Progenitor cell of endocrine pancreas (in vitro differentiated cells): ENCODE measurements around the gene DUSP22. TPM values are rescaled to one million over a fixed set of nuclear protein-coding genes. Genes with fewer than 3 reads are reported as not detected.
"Not testable (repeated sequence)": the region's sequence is repeated elsewhere in the genome, so short reads cannot be mapped to it uniquely, and the experiment has no call there.

Experiments
- DNase-seq: peaks from one replicate; pipeline ENCODE4 v3.0.0; 2021; ENCODE audit warnings: low spot score; ENCODE audit not compliant: unreplicated experiment
- H3K27ac Mint-ChIP-seq: 2 replicates; pipeline ENCODE4 v1.8.0; 2021; ENCODE audit warnings: mild to moderate bottlenecking, moderate library complexity, mixed read lengths
- H3K27me3 Mint-ChIP-seq: 2 replicates; pipeline ENCODE4 v1.8.0; 2021; ENCODE audit warnings: mixed read lengths
- H3K36me3 Mint-ChIP-seq: 2 replicates; pipeline ENCODE4 v1.8.0; 2022; ENCODE audit warnings: mixed read lengths; ENCODE audit not compliant: insufficient read depth
- H3K4me1 Mint-ChIP-seq: 2 replicates; pipeline ENCODE4 v1.8.0; 2021; ENCODE audit warnings: low read depth, mixed read lengths
- H3K4me3 Mint-ChIP-seq: 2 replicates; pipeline ENCODE4 v1.8.0; 2021; ENCODE audit warnings: low read depth, mild to moderate bottlenecking, moderate library complexity, mixed read lengths
- H3K9me3 Mint-ChIP-seq: 2 replicates; pipeline ENCODE4 v1.8.0; 2021; ENCODE audit warnings: low read depth, mixed read lengths
- CTCF ChIP-seq: fragments of 200-600 bp; sonication (generic); IDR thresholded peaks from one replicate; pipeline ENCODE4 v1.5.0; 2021; ENCODE audit warnings: antibody characterized with exemption, mild to moderate bottlenecking; ENCODE audit not compliant: unreplicated experiment
- total RNA-seq: library from RNA; stranded (reverse); gene quantifications from 2 replicates; pipeline ENCODE4 v1.2.1, GENCODE V29; 2021

The DUSP22 gene
- total RNA-seq, 1 donor from 2014 or later: 40.4 TPM

GRCh38 chr6:373031-373430 lies 80.7 kb downstream of the DUSP22 start:
- DNase-seq: no peak
- peaks cover 26% of the 10 kb centered on the region for H3K9me3 Mint-ChIP-seq
- H3K4me3 Mint-ChIP-seq: no peak overlapping the region
- no peak overlapping the region for H3K27ac Mint-ChIP-seq
- H3K36me3 Mint-ChIP-seq: no peaks in the 10 kb centered on the region
- TF ChIP-seq CTCF: no peak
- peaks cover 27% of the 10 kb centered on the region for H3K27me3 Mint-ChIP-seq
- no peaks in the 10 kb centered on the region for H3K4me1 Mint-ChIP-seq

- Mint-ChIP-seq H3K27me3 (peaks cover 29% of the 10 kb centered on the region), H3K27ac (no peak overlapping the region), H3K4me3 (no peak overlapping the region), H3K4me1 (no peaks in the 10 kb centered on the region), H3K36me3 (no peaks in the 10 kb centered on the region), H3K9me3 (peaks cover 32% of the 10 kb centered on the region)
- TF ChIP-seq CTCF: no peak
- no peak for DNase-seq
These were observed 81.8 kb downstream of the DUSP22 start for GRCh38 chr6:373773-374724.

- Mint-ChIP-seq H3K36me3 (no peaks in the 10 kb centered on the region), H3K4me1 (no peaks in the 10 kb centered on the region), H3K9me3 (peaks cover 27% of the 10 kb centered on the region), H3K27me3 (peaks cover 27% of the 10 kb centered on the region), H3K4me3 (no peak overlapping the region), H3K27ac (no peak overlapping the region)
- no peak for DNase-seq
- no peak for TF ChIP-seq CTCF
These were observed 82.7 kb downstream of the DUSP22 start for GRCh38 chr6:374956-375355.

DNA sequence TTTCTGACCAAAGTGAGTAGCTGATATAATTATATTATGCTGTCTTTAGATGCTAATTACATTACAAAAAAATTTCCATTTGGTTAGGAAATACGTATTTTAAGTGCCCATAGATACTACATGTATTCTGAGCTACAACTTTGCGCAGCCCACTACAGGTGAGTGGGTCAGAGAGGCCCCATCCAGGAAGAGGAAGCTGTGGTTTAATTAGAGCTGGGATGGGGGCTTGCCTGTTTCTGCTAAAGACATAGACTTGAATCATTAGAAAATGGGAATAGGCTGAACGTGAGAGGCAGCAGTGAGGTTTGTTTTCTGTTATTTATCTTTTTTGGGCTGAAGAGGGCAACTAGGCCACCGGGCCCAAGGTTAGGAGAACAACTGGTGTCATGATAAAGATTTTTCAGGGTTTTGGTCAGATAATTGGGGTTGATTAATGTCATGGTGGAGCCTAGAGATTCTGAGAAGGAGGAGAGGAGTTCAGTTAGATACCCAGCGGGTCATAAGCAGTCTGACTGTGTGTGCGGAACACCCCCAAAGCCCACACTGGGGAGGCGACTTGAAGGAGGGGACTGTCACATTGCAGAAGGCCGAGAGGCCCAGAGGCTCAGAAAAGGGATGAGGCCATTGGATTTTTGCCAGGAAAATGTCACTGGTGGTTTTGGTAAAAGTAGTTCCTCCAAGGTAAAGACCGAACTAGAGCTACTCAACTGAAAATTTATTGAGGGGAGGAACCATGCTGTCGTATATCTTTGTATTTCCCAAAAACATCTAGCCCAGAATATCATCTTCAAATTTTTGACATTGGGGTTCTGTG lies 84.7 kb downstream of the DUSP22 start:
- DNase-seq: no peak
- Mint-ChIP-seq H3K36me3 (peaks cover 2% of the 10 kb centered on the region), H3K9me3 (peaks cover 31% of the 10 kb centered on the region), H3K27me3 (peaks cover 39% of the 10 kb centered on the region), H3K27ac (no peak overlapping the region), H3K4me1 (no peaks in the 10 kb centered on the region), H3K4me3 (no peak overlapping the region)
- no peak for TF ChIP-seq CTCF

- H3K27ac Mint-ChIP-seq, H3K4me3 Mint-ChIP-seq, H3K36me3 Mint-ChIP-seq, DNase-seq, H3K4me1 Mint-ChIP-seq: not testable (repeated sequence)
- Mint-ChIP-seq H3K27me3 (peaks cover 43% of the 10 kb centered on the region), H3K9me3 (peaks cover 31% of the 10 kb centered on the region)
These were observed 85.3 kb downstream of the DUSP22 start for GRCh38 chr6:377641-378020.
